H1 (cell line): Measurements from ENCODE around the gene GALNT15. TPM values are rescaled to one million over a fixed set of nuclear protein-coding genes. Genes with fewer than 3 reads are reported as not detected.

Experiments
- CREB1 ChIP-seq: IDR thresholded peaks from 2 replicates; pipeline ENCODE4 v1.6.1; 2012; ENCODE audit warnings: inconsistent platforms
- MAFK ChIP-seq: IDR thresholded peaks from 2 replicates; pipeline ENCODE4 v1.6.1; 2012; ENCODE audit warnings: low read depth, mild to moderate bottlenecking, improper control_type of control experiment, low read length
- polyA plus RNA-seq, 7 experiments: library from polyadenylated mRNA; depleted of rRNA in 3 of 7; stranded (reverse) in 5 of 7; unstranded in 2 of 7; fragments of >200 nt in 5 of 7; fragments of 200-250 nt in 2 of 7; gene quantifications; 1 replicate in 5 of 7; 2 replicates in 1 of 7; 4 replicates in 1 of 7; pipeline versions ENCODE4 v1.2.1 to v1.2.3, GENCODE V29; 2011 to 2013; ENCODE audit warnings: missing spikeins in 2 of 7, mixed read lengths in 2 of 7
- total RNA-seq: library from RNA; stranded (reverse); fragmentation: NEBNext Ultra II Directional; extraction: Animal tissue kit (Norgen Biotek cat#: 25700); gene quantifications from 2 replicates; pipeline ENCODE4 v1.2.1, GENCODE V29; 2021
- TF ChIP-seq, protein P1 (sequence below): fragments of 300-600 bp; sonication (generic); IDR thresholded peaks from 2 replicates; pipeline ENCODE4 v1.7.1; 2012; ENCODE audit warnings: low read length, moderate library complexity, mild to moderate bottlenecking, inconsistent platforms; ENCODE audit not compliant: insufficient replicate concordance

GALNT15 gene
- total and polyA plus RNA-seq, 2 of the 8 experiments (the other 6 are each of a cell fraction or from before 2014, with no cell fraction given): 0.02 TPM; not detected in 1

DNA sequence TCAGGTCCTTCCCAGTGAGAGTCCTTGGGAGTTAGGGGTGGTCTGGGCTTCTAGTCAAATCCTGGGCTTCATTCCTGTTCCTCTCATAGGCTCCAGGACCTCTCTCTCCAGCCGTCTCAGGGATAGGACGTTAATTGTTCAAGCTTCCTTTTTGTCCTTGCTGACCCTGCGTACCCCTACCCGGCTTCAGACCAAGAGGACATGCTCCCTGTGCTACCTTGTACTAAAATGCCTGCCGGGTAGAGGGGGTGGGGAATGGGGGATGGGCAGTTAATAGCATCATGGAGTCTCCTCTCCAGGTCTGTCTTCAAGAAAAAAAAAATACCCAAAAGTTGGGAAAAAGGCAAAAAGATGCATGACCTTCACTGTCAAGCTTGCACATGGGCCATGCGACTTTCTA is 36.5 kb upstream of the GALNT15 start (continued):
- TF ChIP-seq, protein P1, sequence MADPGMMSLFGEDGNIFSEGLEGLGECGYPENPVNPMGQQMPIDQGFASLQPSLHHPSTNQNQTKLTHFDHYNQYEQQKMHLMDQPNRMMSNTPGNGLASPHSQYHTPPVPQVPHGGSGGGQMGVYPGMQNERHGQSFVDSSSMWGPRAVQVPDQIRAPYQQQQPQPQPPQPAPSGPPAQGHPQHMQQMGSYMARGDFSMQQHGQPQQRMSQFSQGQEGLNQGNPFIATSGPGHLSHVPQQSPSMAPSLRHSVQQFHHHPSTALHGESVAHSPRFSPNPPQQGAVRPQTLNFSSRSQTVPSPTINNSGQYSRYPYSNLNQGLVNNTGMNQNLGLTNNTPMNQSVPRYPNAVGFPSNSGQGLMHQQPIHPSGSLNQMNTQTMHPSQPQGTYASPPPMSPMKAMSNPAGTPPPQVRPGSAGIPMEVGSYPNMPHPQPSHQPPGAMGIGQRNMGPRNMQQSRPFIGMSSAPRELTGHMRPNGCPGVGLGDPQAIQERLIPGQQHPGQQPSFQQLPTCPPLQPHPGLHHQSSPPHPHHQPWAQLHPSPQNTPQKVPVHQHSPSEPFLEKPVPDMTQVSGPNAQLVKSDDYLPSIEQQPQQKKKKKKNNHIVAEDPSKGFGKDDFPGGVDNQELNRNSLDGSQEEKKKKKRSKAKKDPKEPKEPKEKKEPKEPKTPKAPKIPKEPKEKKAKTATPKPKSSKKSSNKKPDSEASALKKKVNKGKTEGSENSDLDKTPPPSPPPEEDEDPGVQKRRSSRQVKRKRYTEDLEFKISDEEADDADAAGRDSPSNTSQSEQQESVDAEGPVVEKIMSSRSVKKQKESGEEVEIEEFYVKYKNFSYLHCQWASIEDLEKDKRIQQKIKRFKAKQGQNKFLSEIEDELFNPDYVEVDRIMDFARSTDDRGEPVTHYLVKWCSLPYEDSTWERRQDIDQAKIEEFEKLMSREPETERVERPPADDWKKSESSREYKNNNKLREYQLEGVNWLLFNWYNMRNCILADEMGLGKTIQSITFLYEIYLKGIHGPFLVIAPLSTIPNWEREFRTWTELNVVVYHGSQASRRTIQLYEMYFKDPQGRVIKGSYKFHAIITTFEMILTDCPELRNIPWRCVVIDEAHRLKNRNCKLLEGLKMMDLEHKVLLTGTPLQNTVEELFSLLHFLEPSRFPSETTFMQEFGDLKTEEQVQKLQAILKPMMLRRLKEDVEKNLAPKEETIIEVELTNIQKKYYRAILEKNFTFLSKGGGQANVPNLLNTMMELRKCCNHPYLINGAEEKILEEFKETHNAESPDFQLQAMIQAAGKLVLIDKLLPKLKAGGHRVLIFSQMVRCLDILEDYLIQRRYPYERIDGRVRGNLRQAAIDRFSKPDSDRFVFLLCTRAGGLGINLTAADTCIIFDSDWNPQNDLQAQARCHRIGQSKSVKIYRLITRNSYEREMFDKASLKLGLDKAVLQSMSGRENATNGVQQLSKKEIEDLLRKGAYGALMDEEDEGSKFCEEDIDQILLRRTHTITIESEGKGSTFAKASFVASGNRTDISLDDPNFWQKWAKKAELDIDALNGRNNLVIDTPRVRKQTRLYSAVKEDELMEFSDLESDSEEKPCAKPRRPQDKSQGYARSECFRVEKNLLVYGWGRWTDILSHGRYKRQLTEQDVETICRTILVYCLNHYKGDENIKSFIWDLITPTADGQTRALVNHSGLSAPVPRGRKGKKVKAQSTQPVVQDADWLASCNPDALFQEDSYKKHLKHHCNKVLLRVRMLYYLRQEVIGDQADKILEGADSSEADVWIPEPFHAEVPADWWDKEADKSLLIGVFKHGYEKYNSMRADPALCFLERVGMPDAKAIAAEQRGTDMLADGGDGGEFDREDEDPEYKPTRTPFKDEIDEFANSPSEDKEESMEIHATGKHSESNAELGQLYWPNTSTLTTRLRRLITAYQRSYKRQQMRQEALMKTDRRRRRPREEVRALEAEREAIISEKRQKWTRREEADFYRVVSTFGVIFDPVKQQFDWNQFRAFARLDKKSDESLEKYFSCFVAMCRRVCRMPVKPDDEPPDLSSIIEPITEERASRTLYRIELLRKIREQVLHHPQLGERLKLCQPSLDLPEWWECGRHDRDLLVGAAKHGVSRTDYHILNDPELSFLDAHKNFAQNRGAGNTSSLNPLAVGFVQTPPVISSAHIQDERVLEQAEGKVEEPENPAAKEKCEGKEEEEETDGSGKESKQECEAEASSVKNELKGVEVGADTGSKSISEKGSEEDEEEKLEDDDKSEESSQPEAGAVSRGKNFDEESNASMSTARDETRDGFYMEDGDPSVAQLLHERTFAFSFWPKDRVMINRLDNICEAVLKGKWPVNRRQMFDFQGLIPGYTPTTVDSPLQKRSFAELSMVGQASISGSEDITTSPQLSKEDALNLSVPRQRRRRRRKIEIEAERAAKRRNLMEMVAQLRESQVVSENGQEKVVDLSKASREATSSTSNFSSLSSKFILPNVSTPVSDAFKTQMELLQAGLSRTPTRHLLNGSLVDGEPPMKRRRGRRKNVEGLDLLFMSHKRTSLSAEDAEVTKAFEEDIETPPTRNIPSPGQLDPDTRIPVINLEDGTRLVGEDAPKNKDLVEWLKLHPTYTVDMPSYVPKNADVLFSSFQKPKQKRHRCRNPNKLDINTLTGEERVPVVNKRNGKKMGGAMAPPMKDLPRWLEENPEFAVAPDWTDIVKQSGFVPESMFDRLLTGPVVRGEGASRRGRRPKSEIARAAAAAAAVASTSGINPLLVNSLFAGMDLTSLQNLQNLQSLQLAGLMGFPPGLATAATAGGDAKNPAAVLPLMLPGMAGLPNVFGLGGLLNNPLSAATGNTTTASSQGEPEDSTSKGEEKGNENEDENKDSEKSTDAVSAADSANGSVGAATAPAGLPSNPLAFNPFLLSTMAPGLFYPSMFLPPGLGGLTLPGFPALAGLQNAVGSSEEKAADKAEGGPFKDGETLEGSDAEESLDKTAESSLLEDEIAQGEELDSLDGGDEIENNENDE: no peak
- TF ChIP-seq MAFK (no peak), CREB1 (no peak)
